GM18520 (cell line): Measurements from ENCODE around the gene ANKRD10.
"Not testable (repeated sequence)": the region's sequence is repeated elsewhere in the genome, so short reads cannot be mapped to it uniquely, and the experiment has no call there.

ENCODE experiments used
- ATAC-seq: cut with Tn5 transposase; IDR thresholded peaks from one replicate; pipeline ENCODE4 v1.9.1; 2021; ENCODE audit not compliant: unreplicated experiment

The ANKRD10 gene

DNA sequence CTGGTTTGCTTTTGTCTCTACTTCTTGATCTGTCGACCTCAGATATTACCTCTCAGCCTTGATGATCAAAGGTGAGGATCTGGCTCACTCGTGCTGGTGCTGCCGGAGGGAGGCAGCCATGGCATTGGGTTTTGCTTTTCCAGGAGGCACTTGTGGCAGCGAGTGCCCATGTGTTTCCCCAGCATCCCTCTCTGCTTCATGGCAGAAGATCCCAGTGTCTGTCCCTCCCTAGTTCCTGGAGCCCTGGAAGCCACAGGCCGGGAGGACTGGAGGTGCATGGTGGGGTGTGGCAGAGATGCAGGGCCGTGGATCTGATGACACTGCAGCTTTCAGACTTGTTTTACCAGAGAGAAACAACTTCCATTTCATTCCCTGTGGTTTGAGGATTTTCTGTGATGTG lies 47.5 kb downstream of the ANKRD10 start:
- no peak for ATAC-seq

DNA sequence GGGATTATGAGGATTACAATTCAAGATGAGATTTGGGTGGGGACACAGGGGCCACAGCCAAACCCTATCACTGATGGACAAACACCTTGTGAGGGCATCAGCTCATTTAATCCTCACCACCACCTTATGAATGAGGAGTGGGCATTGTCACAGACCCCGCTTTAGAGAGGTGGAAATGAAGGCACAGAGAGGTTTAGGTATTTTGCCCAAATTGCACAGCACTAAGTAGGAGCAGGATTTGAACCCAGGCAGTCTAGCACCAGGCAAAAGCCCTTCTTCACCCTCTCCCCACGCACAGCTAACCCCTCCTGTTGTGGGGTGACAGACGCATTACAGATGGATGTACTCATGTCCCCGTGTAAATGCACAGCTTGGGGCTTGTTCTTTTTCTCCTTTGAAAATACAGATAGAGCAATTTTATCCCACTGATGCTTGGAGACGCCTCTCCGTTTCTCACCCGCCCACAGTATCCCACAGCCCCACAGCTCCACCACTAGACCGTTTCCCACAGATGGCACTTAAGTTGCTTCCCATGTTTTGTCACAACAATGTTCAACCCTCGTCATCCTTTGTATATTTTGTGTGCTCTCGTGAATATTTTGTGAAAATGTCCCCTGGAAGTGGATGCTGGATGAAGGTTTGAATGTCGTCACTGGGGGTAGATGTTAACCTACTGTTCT lies 48.2 kb downstream of the ANKRD10 start:
- no peak for ATAC-seq

DNA sequence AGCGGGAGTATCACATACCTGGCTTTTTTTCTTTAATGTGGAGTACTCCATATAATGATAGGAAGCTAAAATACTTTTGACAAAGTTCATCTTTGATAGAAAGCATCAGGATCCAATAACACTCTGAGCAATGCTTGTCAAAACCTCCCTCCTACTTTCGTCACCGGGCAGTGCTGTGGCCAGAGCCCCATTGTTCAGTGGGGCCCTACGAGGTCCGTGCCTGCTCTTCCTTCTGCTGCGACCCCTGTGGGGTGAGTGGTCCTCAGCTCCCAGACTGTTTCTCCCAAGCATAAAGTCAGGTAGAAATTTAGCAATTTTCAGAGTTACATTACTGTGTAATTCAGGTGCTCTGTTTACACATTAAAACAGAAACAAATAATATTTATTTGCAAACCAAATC lies 51.2 kb downstream of the ANKRD10 start:
- ATAC-seq, result no peak

DNA sequence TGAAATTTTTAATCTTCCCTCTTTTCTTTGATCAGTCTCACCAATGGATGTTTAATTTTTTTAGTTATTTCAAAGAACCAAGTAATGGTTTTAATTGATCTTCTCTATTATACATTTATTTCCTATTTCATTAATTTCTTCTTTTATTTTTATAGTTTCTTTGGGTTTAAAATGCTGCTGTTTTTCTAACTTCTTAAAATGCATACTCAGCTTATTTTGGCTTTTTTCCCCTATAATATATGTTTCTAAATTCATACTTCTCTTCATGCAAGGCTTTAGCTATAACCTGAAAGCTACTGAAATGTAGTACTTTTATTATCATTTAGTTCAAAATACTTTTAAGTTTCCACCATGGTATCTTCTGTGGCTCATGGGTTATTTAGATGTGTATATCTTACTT lies 53.9 kb downstream of the ANKRD10 start:
- no peak for ATAC-seq

- no peak for ATAC-seq
These were observed 57.7 kb downstream of the ANKRD10 start for GRCh38 chr13:110856942-110857835.

DNA sequence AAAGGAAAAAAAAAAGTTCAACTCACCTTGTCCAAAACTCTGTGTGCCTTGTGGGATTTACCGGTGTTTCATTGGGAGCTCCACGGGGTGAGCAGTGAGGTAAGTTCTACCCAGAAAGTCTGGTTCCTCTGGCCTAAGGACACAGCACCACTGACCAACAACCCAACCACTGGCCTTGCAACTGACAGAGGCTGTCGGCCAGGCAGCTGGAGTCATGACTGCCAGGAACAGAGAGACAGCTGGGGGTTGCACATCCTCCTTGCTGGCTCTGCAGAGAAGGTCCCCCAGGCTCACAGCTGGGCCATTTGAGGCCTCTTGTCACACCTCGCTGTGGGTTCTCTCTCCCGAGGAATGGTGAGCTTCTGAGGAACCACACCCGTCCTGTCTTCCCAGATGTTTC lies 59.5 kb downstream of the ANKRD10 start:
- ATAC-seq, result no peak

GRCh38 chr13:110854866-110855265 lies 60.0 kb downstream of the ANKRD10 start:
- no peak for ATAC-seq

GRCh38 chr13:110853235-110853721 lies 61.6 kb downstream of the ANKRD10 start:
- ATAC-seq, result no peak

DNA sequence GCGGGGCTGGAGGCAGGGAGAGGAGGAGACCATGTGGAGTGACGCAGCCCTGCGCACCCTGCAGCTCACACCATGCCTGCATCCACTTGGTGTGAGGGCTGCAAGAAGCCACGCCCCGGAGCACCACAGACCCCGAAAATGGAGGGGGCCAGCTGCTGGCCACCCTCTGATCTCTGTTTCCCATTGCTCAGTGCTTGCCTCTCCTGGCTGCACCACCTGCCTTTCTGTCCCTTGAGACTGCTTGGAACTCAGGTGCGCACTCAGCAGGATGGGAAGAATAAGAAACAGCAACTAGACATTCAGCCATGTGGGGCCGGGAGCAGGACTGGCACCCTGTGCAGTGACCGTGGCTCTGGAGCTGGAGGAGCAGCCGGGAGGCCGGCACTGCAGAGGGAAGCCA lies 64.0 kb downstream of the ANKRD10 start:
- ATAC-seq, result no peak

DNA sequence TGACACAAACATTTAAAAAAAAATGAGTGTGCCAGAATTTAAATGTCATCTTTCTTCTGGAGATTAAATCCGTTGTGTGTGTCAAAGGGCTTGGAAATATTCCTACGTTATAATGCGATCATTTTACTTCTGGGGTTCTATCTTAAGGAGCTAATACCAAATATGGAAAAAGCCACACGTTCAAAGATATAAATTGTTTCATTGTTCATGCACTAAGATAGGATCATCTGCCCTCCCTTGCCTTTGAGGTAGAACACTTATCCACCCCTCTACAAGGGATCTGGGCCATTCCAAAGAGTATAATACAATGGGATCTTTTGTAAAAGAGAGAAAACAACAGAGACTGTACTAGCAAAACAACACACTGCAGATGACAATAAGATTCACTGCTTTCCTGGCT lies 64.9 kb downstream of the ANKRD10 start:
- ATAC-seq, result no peak

GRCh38 chr13:110845520-110845919 lies 69.3 kb downstream of the ANKRD10 start:
- ATAC-seq, result no peak

DNA sequence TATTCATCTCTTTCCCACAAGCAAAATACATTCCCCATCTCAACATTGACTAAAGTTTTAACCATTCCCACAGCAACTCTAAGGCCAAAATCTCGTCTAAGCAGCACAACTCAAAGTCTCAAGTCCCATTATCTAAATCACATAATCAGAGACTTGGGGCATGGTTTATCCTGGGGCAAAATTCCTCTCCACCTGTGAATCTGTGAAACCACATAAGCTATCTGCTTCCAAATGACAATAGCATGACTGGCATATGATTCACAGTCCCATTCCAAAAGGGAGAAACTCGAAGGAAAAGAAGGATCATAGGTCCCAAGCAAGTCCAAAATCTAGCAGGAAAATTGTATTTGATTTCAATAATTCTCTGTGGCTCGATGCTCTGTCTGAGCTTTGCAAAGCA lies 73.0 kb downstream of the ANKRD10 start:
- no peak for ATAC-seq

DNA sequence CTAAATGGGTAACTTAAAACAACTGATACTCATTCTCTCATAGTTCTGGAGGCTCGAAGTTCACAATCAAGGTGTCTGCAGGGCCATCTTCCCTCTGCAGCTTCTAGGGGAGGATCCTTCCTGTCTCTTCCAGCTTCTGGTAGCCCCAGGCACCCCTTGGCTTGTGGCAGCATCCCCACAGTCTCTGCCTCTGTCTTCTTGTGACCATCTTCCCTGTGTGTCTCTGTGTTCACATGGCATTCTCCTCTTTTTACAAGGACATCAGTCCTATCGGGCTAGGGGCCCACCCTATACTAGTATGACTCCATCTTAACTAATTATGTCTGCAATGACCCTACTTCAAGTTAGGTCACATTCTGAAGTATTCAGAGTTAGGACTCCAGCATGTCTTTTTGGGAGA lies 73.5 kb downstream of the ANKRD10 start:
- ATAC-seq, result no peak

GRCh38 chr13:110838867-110839538 lies 75.9 kb downstream of the ANKRD10 start:
- ATAC-seq, result no peak

DNA sequence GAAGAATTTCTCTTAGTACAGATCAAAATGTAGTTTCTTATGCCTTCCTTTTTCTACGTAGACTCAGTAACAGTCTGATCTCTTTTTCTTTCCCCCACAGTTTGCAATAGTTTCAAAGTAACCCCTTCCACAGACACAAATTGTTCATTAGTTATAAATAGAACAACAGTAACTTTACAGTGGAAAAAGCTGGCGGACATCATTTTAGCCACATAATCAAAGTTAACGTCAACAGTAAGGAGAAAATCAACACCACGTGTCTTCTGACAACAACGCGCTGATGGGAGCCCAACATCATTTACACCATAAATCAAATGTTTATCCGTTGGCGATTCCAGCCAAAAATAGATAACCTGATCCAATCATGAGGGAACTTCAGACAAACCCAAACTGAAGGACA lies 76.8 kb downstream of the ANKRD10 start:
- no peak for ATAC-seq

DNA sequence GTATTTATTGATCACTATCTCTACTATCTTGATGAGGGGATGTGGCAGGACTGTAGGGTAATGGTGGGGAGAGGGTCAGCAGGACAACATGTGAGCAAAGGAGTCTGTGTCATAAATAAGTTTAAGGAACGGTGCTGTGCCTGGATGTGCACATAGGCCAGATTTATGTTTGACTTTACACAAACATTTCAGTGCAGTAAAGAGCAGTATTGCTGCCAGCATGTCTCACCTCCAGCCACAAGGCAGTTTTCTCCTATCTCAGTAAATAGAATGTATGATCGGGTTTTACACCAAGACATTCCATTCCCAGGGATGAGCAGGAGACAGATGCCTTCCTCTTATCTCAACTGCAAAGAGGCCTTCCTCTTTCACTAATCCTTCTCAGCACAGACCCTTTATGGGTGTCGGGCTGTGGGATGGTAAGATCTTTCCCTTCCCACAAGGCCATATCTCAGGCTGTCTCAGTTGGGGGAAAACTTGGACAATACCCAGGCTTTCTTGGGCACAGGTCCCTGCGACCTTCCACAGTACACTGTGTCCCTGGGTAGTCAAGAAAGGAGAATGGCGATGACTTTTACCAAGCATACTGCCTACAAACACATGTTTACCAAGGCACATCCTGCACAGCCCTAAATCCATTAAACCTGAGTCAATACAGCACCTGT lies 77.3 kb downstream of the ANKRD10 start:
- ATAC-seq, result not testable (repeated sequence)

GRCh38 chr13:110836605-110836903 lies 78.3 kb downstream of the ANKRD10 start:
- no peak for ATAC-seq

GRCh38 chr13:110835721-110836604 lies 78.9 kb downstream of the ANKRD10 start:
- no peak for ATAC-seq

- no peak for ATAC-seq
These were observed 80.3 kb downstream of the ANKRD10 start for GRCh38 chr13:110834572-110834971.

DNA sequence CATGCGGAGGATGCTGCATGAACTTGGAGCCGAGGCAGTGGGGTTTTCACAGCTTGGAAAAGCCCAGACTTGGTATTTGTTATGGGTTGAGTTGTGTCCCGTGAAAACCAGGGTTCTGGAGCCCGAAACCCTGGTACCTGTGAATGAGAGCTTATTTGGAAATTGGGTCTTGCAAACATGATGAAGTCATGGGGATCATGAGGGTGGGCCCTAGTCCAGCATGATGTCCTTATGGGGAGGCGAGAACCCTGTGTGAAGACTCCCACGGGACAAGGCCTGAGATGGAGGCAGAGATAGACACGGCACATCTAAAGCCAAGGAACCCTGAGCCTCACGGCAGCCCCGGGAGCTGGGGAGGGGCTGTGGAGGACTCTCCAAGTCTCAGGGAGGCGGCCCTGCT lies 82.3 kb downstream of the ANKRD10 start:
- no peak for ATAC-seq

DNA sequence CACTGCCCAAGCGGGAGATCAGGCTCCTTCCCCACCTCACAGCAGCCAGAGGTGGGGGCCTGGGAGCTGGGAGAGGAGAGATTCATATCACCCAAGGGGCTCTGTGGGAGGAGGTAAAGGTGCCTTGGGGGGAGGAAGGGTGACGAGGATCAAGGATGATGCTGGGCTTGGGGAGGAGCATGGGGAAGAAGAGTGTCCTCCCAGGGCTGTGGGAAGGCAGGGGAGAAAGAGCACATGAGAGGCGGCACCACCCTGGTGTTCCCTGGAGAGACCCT lies 82.7 kb downstream of the ANKRD10 start:
- no peak for ATAC-seq
